Fibroblast of the aortic adventitia (primary cell): ENCODE data around the gene OR5H14. TPM values are rescaled to one million over a fixed set of nuclear protein-coding genes. Genes with fewer than 3 reads are reported as not detected.

Source experiments
- DNase-seq: peaks from one replicate; pipeline ENCODE4 v3.0.0-alpha.2; 2010; ENCODE audit warnings: low read depth
- H3K4me3 ChIP-seq: 2 replicates; pipeline ENCODE4 v1.5.1; 2011; ENCODE audit warnings: low read depth, mild to moderate bottlenecking, control low read depth, low read length, moderate library complexity
- total RNA-seq: library from RNA; depleted of rRNA; stranded (reverse); fragments of >200 nt; gene quantifications from 2 replicates; pipeline ENCODE4 v1.2.3, GENCODE V29; 2012; ENCODE audit warnings: low replicate concordance
- TF ChIP-seq, protein P1 (sequence below): IDR thresholded peaks from 2 replicates; pipeline ENCODE4 v1.5.1; 2011; ENCODE audit warnings: mild to moderate bottlenecking, low read length, control low read depth, inconsistent platforms; ENCODE audit not compliant: insufficient read depth

Gene OR5H14
- total RNA-seq, 1 donor, result not detected

DNA sequence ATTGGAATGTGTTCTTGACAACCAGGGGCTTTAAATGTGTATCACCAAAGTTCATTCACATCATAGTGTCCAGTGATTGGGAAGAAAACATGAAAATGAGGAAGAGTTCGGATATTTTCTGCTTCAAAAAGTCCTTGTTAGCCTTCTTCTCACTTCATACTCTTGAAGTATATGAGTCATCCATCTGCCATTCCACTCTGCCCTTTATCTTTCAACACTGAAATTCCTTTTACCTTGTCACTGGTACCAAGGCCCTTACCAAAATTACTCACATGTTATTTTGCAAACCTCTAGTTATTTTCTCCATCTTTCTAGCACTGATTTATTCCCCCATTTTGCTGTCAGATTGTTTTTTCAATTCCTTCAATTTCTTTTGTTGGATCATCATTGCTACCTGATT is 51.7 kb downstream of the OR5H14 start:
- H3K4me3 ChIP-seq, result no peak overlapping the region
- TF ChIP-seq, protein P1, sequence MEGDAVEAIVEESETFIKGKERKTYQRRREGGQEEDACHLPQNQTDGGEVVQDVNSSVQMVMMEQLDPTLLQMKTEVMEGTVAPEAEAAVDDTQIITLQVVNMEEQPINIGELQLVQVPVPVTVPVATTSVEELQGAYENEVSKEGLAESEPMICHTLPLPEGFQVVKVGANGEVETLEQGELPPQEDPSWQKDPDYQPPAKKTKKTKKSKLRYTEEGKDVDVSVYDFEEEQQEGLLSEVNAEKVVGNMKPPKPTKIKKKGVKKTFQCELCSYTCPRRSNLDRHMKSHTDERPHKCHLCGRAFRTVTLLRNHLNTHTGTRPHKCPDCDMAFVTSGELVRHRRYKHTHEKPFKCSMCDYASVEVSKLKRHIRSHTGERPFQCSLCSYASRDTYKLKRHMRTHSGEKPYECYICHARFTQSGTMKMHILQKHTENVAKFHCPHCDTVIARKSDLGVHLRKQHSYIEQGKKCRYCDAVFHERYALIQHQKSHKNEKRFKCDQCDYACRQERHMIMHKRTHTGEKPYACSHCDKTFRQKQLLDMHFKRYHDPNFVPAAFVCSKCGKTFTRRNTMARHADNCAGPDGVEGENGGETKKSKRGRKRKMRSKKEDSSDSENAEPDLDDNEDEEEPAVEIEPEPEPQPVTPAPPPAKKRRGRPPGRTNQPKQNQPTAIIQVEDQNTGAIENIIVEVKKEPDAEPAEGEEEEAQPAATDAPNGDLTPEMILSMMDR, result no peak
- DNase-seq, result no peak

Other genes starting within 250 kb of the OR5H14 start
- gene RIOX2, start 175.0 kb upstream of the OR5H14 start, total RNA-seq, result 7.5 and 32.7 TPM in 2 replicates
- not detected in 2 replicates for gene GABRR3, start 112.2 kb upstream of the OR5H14 start, total RNA-seq
- gene OR5AC2, start 60.3 kb upstream of the OR5H14 start, total RNA-seq, result not detected in 2 replicates
- gene OR5H1, start 16.8 kb upstream of the OR5H14 start, total RNA-seq, result not detected in 2 replicates
- gene OR5H15, start 19.2 kb downstream of the OR5H14 start, total RNA-seq, result not detected in 2 replicates
- gene OR5H6, start 116.8 kb downstream of the OR5H14 start, total RNA-seq, result not detected in 2 replicates
- not detected in 2 replicates for gene OR5H2, start 135.0 kb downstream of the OR5H14 start, total RNA-seq
- gene OR5K4, start 206.4 kb downstream of the OR5H14 start, total RNA-seq, result not detected in 2 replicates
- not detected in 2 replicates for gene OR5K3, start 243.2 kb downstream of the OR5H14 start, total RNA-seq